ENCODE results near the gene FRZB. TPM values are rescaled to one million over a fixed set of nuclear protein-coding genes. Genes with fewer than 3 reads are reported as not detected.
A peak's percentile ranks its signal among the peaks of the same experiment; 100 is the strongest.
"Not testable (repeated sequence)": the region's sequence is repeated elsewhere in the genome, so short reads cannot be mapped to it uniquely, and the experiment has no call there.

The FRZB gene
- total RNA-seq, 1 experiment from 2014 or later = 0.08 TPM

DNA sequence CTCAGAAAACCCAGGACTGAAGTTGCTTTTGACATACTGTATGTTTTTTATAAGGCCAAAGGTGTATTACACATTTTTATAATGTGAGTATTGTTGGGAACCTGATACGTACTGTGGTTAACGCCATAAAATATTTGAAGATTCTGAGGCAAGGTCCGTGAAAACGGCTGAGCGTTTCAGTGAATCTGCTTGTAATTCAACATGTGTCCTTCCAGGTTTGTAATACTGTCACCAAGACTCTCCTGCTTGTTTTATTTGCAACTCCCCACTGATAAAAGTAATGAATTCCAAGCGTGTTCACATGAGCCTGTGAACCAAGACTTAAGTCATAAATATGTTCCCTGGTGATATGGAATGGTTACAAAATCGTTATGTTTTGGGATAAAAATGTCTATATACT is 23.9 kb upstream of the FRZB start:
- no peak for DNase-seq (ENCODE audit: low spot score)

DNA sequence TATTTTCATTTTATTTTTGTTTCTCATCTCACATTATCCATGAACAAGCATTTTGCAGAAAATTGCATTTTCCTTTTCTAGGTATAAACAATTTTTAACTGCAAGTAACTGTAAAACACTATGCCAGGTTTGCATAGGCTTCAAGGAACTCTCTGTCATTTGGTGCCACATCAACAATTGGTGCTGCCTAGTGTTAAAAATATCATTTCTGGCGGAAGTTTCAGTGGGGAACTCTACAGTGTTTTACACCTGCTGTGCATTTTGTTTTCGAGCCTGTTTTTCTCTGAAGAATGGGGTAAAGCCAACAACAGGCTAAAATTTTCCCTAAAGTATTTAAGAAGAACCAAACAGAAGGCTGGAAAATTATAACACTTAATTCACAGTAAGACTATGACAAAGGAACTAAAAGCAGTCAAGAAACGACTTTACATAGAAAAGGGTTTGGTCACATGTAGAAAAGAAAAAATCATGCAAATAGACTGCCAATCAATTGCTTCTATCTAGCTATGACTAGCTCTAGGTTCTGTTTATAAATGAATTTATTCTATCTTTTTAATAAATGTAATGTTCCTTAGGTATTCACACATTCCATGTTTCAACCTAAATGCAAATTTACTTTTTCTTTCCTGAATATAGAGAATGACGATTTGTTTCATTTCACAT is 21.4 kb upstream of the FRZB start:
- no peak for DNase-seq (ENCODE audit: low spot score)

DNA sequence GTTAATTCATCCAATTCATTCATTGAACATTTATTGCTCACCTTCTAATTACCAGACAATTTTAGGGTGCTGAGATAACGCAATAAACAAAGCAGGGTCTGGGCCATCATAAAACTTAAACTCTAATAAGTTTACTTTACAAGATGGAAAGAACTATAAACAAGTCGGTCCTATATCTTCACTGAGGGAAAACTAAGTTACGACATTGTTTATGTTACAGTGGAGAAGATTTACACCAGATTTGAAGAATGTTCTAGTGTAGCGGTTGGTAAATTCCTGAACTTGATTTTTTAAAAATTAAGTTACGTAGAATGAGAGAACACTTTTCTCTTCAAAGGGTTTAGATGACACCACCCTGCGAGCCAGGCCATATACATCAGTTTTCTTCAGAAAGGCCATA is 20.7 kb upstream of the FRZB start:
- DNase-seq (ENCODE audit: low spot score) = no peak

DNA sequence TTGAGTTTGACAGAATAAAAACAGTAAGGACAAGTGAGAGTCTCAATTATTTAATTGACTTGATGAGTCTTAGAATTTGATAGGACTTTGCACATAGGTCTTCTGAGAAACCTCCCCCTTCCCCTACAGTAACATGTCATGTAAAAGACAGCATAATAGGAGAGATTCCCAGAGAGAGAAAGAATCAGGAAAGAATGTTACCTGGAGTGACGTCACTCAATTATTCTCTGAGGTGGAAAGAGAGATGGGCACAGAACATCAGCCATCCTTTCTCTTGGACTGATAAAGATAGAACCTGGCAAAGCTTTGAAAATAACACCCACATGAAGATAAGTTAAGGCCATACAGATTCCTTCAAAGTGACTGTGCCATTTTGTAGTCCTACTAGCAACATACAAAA is 19.3 kb upstream of the FRZB start:
- no peak for DNase-seq (ENCODE audit: low spot score)

DNA sequence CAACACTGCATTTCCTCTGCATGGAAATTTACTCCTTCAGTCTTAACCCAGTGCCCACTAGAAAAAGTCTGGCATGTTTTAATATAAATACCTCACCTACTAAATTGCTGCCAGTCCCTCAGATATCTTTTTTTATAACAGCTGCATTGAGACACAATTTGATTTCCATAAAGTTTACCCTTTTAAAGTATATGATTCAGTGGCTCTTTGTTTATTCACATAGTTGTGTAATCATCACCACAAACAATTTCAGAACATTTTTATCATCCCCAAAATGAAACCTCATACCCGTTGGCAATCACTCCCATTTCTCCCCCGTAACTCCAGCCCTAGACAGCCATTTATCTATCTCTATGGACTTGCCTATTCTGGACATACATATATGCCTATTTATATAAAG is 17.0 kb upstream of the FRZB start:
- peak; percentile 76 for DNase-seq (ENCODE audit: low spot score)

DNA sequence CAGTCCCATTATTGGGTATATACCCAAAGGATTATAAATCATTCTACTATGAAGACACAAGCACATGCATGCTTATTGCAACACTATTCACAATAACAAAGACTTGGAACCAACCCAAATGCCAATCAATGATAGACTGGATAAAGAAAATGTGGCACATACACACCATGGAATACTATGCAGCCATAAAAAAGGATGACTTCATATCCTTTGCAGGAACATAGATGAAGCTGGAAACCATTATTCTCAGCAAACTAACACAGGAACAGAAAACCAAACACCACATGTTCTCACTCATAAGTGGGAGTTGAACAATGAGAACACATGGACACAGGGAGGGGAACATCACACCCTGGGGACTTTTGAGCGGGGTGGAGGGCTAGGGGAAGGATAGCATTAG is 13.7 kb upstream of the FRZB start:
- not testable (repeated sequence) for DNase-seq (ENCODE audit: low spot score)

DNA sequence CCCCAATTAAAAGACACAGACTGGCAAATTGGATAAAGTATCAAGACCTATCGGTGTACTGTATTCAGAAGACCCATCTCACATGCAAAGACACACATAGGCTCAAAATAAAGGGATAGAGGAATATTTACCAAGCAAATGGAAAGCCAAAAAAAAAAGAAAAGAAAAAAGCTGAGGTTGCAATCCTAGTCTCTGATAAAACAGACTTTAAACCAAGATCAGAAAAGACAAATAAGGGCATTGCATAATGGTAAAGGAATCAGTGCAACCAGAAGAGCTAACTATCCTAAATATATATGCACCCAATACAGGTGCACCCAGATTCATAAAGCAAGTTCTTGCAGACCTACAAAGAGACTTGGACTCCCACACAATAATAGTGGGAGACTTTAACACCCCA is 10.2 kb upstream of the FRZB start:
- not testable (repeated sequence) for DNase-seq (ENCODE audit: low spot score)

DNA sequence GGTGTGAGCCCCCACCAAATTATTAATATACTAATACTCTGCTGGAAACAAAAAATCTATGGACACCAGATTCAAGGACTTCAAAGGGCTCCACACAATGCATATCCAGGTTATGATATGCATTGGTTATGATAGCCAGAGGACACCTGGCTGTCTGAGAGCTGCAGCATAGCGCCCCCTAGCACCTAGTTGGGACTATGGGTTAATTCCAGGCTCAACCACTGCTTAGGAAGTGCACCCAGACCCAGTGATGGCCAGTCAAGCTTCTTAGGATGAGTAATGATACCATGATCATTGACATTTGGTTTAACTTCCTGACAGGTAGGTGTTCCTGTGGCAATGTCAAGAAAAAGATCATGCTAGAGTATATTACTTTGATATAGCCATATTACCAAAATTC is 3.8 kb upstream of the FRZB start:
- no peak for DNase-seq (ENCODE audit: low spot score)

DNA sequence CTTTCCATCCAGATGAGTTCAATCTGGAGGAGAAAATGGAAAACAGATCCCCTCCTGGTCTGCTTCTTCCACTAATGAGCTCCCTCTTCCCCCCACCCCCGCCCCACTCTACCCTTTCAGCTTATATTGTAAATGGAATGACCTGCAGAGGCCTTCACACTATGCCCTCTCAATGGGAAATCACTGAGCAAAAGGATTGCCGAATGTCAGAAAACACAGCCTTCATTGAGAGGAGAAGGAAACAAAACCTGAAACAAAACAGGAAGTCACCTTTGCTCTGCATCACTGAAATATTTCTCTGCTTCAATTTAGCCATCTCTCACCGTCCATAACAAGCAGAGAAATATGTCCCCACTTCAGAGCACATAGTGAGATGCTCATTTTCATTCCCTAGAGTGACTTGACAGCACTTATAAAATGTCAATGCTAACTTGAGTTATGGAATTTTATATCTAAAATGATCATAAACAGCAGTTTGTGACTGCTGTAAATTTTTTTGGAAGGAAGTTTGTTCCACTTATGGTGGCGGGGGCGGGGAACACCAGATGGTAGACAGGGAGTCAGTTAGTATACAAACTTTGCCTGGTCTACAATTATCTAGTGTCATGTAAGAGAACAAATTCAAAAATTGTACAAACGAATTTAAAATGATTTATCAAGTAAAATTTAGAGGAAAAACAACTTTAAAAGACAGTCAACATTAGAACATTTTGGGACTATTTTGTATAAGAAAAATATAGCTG is 1.8 kb upstream of the FRZB start:
- DNase-seq (ENCODE audit: low spot score) = no peak

DNA sequence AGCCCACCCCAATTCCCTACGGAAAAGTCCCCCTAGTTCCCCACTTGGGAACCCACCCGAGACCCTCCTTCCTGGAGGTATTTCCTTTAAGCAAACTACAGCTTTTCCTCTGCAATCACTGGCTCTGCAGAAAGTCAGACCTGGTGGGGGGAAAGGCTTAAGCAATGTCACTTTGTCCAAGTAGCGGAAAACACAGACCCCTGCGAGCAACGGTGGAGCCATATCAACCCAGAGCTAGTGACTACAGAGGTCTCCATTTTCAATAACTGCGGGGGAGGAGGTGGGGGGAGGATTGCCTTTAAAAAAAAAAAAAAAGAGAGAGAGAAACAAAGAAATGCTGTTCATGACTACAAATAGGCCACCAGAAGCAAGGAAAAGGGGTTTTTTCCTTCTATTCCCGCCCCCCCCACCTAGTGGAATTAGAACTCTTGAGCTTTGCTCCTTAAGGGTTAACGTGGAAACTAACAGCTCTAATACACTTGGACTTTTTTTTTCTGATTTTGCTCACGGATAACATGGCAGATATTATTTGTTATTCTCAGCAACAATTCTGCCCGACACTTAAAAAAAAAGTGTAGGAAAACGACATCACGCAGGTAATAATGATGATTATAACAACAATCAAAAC is 1.1 kb upstream of the FRZB start:
- no peak for DNase-seq (ENCODE audit: low spot score)

DNA sequence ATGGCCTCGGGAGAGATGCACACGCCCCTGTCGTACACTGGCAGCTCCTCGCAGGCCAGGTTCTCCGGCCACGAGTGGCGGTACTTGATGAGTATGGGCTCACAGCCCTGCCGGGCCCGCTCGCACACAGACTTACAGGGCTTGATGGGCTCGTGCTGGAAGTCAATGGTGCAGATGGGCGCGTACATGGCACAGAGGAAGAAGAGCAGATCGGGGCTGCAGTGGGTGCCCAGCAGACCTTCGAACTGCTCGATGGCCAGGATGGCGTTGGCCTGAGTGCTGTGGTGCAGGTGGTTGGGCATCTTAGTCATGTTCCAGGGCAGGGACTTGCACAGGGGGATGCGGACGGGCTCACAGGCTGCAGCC is 359 bp downstream of the FRZB start:
- DNase-seq (ENCODE audit: low spot score) = no peak

DNA sequence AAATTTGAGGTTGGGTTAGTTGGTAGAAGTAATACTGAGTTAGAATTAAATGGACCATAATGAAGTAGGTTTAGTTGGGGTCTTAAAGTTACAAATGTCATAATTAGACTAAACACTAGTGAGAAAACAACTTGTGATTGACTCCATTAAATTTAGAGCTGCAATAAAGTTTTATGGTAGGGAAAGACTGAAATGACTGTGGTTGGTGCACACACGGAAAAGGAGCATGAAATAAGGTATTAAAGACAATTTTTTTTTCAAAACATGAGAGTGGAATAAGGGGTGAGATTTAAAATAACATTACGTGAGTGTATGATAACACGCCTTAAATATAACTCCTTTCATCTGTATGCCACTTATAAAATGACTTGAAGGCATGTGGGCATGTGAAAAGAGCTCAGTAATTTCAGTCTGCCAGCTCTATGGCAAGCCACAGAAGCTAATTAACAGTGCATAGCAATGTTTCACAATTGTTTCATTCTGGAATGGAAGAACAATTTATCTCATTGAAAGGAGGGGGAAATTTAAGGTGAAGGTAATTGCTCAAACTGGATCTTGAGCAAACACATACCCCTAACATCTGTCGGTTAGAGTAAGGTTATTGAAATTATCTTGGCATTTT is 1.4 kb downstream of the FRZB start:
- no peak for DNase-seq (ENCODE audit: low spot score)

DNA sequence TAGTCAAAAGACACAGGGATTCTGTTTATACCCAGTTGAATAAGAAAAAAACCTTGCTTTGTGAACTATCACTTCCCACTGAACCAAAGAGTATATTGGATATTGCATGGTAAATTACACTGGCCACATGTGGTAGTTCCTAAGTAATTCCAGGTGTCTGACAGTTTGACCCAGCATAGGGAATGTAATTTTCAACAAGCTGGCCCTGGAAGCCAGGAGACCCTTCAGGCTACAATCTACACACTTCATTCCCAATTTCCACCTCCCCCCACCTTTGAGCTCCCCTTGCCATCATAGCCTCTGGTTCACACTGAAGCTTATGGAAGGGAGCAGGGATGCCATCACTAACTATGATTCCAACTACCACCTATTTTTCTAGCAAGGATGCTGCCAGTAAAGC is 2.8 kb downstream of the FRZB start:
- no peak for DNase-seq (ENCODE audit: low spot score)

DNA sequence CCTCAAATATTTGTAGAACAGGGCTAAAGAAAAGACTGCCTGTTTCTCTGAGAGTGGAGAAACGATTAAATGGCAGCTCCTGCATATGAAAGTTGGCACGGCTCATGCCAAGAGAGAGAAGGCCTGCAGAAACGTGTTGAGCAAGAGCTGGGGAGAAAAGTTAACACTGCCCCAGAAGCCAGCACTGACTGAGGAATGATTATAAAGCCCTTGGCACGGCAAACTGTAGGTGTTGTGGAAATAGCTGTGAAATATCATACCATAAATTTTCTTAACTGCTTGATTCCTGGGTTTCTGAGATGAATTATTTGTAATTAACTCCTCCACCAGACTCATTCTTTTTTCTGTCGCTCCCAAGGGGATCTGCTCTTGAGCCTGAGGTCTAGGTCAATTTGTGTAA is 4.3 kb downstream of the FRZB start:
- no peak for DNase-seq (ENCODE audit: low spot score)

DNA sequence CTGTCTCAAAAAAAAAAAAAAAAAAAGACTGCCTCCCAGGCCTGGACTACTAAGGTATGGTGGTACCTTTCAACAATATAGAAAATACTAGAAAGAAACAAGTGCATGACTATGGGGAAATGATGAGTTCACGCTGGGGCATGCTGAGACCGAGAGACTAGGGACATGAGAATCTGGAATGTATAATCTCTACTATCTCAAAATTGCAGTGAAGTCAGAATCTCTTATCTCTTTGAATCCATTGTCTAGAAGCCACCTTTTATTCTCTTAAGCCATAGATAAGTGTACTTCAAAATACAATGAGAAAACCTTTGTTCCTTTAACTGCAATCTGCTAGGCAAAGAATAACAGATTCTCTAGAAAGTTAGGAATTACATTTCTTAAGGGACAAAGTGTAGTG is 5.6 kb downstream of the FRZB start:
- no peak for DNase-seq (ENCODE audit: low spot score)

DNA sequence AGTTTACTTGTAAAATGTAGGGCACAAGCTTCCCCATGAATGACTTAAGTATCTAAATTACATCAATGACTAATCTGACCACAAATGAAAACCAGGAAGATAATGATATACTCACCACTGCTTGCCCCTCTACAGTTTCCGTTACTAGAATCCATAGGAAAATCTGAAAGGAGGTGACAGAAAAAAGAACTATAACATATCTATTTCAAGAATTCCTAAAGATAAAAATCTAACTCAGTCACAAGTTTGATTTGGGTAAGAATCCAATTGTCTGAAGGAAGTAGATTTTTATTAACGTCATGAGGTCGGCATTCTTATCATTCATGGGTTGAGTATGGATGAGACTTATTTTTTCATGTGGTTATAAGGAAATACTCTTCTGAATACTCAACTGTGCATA is 7.8 kb downstream of the FRZB start:
- peak; percentile 29 for DNase-seq (ENCODE audit: low spot score)

DNA sequence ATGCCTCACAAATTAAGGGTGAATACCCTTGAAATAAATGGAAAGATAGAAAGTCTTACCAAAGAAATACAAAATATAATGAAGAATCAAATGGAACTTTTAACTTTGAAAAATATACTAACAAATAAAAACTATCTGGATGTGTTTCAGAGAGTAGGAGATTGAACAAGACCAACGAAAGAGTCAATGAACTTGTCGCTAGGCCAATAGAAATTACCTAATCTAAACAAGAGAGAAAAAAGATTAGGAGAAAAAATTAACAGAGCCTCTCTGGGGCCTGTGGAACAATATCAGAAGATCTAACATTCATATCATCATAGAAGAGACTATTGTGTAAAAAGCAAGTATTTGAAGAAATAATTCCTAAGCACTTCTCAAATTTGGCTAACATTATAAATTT is 11.1 kb downstream of the FRZB start:
- no peak for DNase-seq (ENCODE audit: low spot score)

DNA sequence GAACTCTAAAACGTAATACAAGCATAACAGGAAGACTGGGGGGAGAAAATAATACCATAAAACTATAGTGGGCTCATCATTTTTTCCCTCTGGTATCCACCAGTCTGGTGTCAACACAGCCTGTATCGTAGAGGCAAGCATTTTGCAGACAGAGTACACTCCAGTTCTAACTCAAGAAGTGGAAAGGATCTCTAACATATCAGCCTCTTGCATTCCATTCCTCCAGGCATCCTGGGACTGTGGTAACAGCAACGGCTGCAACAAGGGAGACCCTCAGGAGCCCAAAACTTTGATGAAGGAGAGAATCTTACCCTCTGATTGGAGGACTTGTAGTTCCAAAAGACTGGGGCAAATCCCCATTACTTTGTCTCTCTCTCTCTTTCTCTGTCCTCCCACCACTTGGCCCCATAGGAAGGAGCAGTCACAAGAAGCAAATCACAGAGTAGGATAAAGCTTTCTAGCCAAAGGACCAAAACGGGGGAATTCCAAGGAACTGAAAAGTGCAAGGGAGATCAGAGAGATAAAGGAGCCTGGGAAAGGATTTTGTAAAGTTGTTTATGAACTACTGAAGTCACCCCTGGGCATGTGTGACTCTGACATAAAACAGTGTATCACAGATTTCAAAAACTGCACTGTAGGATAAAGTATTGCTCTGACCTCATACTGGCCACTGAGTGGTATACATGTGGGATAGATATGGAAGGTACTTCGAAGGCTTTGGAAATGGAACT is 11.9 kb downstream of the FRZB start:
- DNase-seq (ENCODE audit: low spot score) = no peak

DNA sequence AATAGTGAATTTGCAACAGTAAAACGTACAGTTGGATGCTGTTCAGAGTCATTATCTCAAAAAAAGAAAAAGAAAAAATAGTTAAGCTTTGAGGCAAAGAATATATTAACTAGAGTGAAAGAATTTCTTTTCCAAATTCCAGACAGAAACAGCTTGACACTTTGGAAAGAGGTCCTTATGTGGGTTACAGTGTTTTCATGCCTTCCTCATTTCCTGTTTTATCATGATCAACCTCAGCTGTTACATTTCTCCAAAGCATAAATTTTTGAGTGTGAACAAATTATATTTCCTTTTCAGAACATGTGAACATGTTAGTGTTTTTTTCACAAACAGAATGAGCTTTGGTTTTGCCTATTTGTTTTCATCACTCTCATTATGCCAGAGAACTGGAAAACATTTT is 13.6 kb downstream of the FRZB start:
- no peak for DNase-seq (ENCODE audit: low spot score)

DNA sequence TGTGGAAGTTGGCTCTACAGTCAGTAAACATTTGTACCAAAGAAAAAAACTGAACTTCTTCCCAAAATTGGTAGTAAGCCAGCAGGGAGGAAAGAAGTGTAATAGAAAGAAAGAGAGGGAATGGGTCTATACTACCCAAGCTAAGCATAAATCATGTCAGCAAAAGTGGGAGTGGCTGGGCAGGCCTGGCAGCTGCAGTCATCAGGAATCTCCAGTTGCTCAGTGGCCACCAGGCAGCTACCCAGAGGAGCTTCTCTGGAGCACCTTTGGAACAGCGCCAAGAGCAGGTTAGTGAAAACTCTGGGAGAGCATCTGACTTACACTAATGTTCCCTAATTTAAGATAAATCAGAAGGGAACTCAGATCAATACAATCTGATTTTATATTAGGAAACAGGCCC is 14.3 kb downstream of the FRZB start:
- peak; percentile 10 for DNase-seq (ENCODE audit: low spot score)

DNA sequence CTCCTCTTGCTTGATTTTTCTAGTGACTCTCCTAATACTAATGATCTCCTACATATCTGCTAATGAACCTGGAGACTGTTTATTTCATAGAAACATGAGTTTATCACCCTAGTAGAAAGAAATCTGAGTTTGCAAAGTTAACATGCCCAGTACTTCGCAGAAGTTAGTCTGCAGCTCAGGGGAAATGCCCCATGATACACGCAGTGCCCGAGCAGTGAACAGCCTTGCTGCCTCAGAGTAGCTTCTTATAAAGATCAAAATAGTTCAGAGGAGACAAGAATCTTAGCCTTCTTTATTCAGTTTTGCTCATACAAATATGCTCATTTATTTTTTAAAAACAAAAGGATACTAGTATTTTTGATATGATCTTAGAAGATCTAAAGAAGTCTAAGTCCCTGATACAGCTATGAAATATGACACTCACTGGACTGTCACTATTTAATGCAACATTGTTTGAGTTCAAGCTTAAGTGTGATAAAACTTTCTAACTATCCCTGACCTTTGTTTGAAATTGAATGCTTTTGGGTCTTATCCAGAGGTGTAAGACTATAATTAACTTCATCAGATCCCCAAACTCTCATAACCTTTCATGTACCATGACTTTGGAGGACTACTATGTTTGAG is 20.5 kb downstream of the FRZB start:
- DNase-seq (ENCODE audit: low spot score) = no peak

DNA sequence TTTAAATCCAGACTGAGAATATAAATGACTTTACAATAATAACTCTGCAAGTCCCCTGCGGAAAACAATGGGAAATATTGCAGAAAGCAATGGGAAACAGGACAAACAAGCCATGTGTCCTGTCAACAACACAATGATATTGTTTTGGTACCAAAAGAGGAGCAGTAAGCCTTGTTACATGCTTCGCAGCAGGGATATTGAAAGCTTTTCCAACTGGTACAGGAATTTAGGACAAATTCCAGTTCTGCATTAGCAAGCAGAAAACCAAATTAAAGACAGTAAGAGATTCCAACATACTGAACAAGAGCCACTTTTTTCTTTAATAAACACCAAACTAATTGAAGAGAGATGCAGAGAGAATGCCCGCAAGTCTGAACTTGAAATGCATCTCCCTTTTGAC is 30.0 kb downstream of the FRZB start:
- no peak for DNase-seq (ENCODE audit: low spot score)
